Measurements from ENCODE around the gene BCAS2. TPM values are rescaled to one million over a fixed set of nuclear protein-coding genes. Genes with fewer than 3 reads are reported as not detected.

The BCAS2 gene
- total RNA-seq, 4 donors from 2014 or later: 24.8 to 38.9 (median 32.7) TPM

GRCh38 chr1:114530224-114530623, 51.2 kb downstream of the BCAS2 start:
- WGBS, 2 donors: 86 to 91% methylated on average over 2 of the region's 2 CpGs
- intact Hi-C loops (cut with DNase I): no loop called here

GRCh38 chr1:114524944-114525343, 56.5 kb downstream of the BCAS2 start:
- no peaks in the 10 kb centered on the region for H3K9me3 ChIP-seq
- H3K27ac ChIP-seq: no peak overlapping the region
- TF ChIP-seq CTCF (IDR thresholded peaks at IDR 0.05) (no peak), POLR2A (IDR thresholded peaks at IDR 0.05) (no peak)
- H3K4me3 ChIP-seq: no peak overlapping the region
- H3K27me3 ChIP-seq: peaks cover 0 to 7% (median 0%) of the 10 kb centered on the region in 4 donors
- H3K4me1 ChIP-seq: no peaks in the 10 kb centered on the region
- no peak for DNase-seq
- intact Hi-C loops (cut with DNase I): no loop called here
- no peaks in the 10 kb centered on the region for H3K36me3 ChIP-seq

More at GRCh38 chr1:114530224-114530623, 51.2 kb downstream of the BCAS2 start:
- no peak for DNase-seq
- H3K9me3 ChIP-seq: no peaks in the 10 kb centered on the region
- H3K4me1 ChIP-seq: no peaks in the 10 kb centered on the region
- H3K27me3 ChIP-seq: no peaks in the 10 kb centered on the region
- H3K4me3 ChIP-seq: no peak overlapping the region
- no peaks in the 10 kb centered on the region for H3K36me3 ChIP-seq
- TF ChIP-seq CTCF (IDR thresholded peaks at IDR 0.05) (no peak), POLR2A (IDR thresholded peaks at IDR 0.05) (no peak)
- H3K27ac ChIP-seq: no peak overlapping the region

- peaks cover 0 to 7% (median 0%) of the 10 kb centered on the region in 4 donors for H3K27me3 ChIP-seq
- WGBS, 2 donors: 53 to 93% methylated on average over 2 of the region's 2 CpGs
- no peak overlapping the region for H3K27ac ChIP-seq
- intact Hi-C loops (cut with DNase I): no loop called here
- no peaks in the 10 kb centered on the region for H3K36me3 ChIP-seq
- no peak for DNase-seq
- no peaks in the 10 kb centered on the region for H3K9me3 ChIP-seq
- H3K4me1 ChIP-seq: no peaks in the 10 kb centered on the region
- no peak overlapping the region for H3K4me3 ChIP-seq
- TF ChIP-seq POLR2A (IDR thresholded peaks at IDR 0.05) (no peak), CTCF (IDR thresholded peaks at IDR 0.05) (no peak)
Measured at GRCh38 chr1:114522264-114522575, 59.2 kb downstream of the BCAS2 start.

GRCh38 chr1:114521396-114522263, 59.8 kb downstream of the BCAS2 start:
- Histone ChIP-seq H3K4me3 (no peak overlapping the region), H3K9me3 (no peaks in the 10 kb centered on the region), H3K27ac (no peak overlapping the region), H3K36me3 (no peaks in the 10 kb centered on the region), H3K27me3 (peaks cover 0 to 7% (median 0%) of the 10 kb centered on the region in 4 donors), H3K4me1 (no peaks in the 10 kb centered on the region)
- 85 to 87% methylated on average over 8 of the region's 8 CpGs for WGBS, 2 donors
- intact Hi-C loops (cut with DNase I): no loop called here
- TF ChIP-seq POLR2A (IDR thresholded peaks at IDR 0.05) (no peak), CTCF (IDR thresholded peaks at IDR 0.05) (no peak)
- no peak for DNase-seq

Other genes with a start within 250 kb of the BCAS2 start
- gene TRIM33, start 70.4 kb downstream of the BCAS2 start, total RNA-seq: 10 to 100 TPM; 19.1 to 38.7 (median 25.4) TPM
- gene DENND2C, start 88.4 kb upstream of the BCAS2 start, total RNA-seq: 10 to 100 TPM; 30.3 to 67.0 (median 41.2) TPM
- gene AMPD1, start 113.9 kb upstream of the BCAS2 start, total RNA-seq: under 1 TPM in 2 of 4 donors, not detected in 2; 0.32 to 0.57 TPM
- gene NRAS, start 135.2 kb upstream of the BCAS2 start, total RNA-seq: 10 to 100 TPM; 18.4 to 38.0 (median 30.1) TPM
- 100 to 1,000 TPM; 311 to 845 (median 638) TPM for gene CSDE1, start 176.4 kb upstream of the BCAS2 start, total RNA-seq
- gene SIKE1, start 199.1 kb upstream of the BCAS2 start, total RNA-seq: 10 to 100 TPM; 18.3 to 50.0 (median 42.1) TPM

Data from esophagus squamous epithelium (tissue), 5 donors.